Esophagus squamous epithelium (tissue), 4 donors: ENCODE results near the gene PCDHB9.
"Not testable (repeated sequence)": the region's sequence is repeated elsewhere in the genome, so short reads cannot be mapped to it uniquely, and the experiment has no call there.

ENCODE experiments used
- POLR2A ChIP-seq, 4 donors: fragments of 450-650 bp; IDR thresholded peaks; one replicate each; pipeline ENCODE4 v1.6.1; 2017; ENCODE audit warnings: antibody characterized with exemption in 4 of 4, mild to moderate bottlenecking in 4 of 4, moderate library complexity in 3 of 4
- TF ChIP-seq, protein P1 (sequence below), 6 experiments: fragments of 450-650 bp in 4 of 6; fragments of 200-600 bp in 2 of 6; sonication (generic) in 2 of 6; IDR thresholded peaks; one replicate each; pipeline ENCODE4 v1.5.1; 2016 to 2019; ENCODE audit warnings: antibody characterized with exemption in 6 of 6, mild to moderate bottlenecking in 4 of 6, moderate library complexity in 4 of 6

DNA sequence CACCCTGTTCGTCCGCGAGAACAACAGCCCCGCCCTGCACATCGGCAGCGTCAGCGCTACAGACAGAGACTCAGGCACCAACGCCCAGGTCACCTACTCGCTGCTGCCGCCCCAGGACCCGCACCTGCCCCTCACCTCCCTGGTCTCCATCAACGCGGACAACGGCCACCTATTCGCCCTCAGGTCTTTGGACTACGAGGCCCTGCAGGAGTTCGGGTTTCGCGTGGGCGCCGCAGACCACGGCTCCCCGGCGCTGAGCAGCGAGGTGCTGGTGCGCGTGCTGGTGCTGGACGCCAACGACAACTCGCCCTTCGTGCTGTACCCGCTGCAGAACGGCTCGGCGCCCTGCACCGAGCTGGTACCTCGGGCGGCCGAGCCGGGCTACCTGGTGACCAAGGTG lies 49.0 kb downstream of the PCDHB9 start:
- not testable (repeated sequence) for TF ChIP-seq POLR2A (IDR thresholded peaks at IDR 0.05)
- TF ChIP-seq, protein P1, sequence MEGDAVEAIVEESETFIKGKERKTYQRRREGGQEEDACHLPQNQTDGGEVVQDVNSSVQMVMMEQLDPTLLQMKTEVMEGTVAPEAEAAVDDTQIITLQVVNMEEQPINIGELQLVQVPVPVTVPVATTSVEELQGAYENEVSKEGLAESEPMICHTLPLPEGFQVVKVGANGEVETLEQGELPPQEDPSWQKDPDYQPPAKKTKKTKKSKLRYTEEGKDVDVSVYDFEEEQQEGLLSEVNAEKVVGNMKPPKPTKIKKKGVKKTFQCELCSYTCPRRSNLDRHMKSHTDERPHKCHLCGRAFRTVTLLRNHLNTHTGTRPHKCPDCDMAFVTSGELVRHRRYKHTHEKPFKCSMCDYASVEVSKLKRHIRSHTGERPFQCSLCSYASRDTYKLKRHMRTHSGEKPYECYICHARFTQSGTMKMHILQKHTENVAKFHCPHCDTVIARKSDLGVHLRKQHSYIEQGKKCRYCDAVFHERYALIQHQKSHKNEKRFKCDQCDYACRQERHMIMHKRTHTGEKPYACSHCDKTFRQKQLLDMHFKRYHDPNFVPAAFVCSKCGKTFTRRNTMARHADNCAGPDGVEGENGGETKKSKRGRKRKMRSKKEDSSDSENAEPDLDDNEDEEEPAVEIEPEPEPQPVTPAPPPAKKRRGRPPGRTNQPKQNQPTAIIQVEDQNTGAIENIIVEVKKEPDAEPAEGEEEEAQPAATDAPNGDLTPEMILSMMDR (IDR thresholded peaks at IDR 0.05), result not testable (repeated sequence)
